Stimulated activated CD8-positive, alpha-beta memory T cell treated with anti-CD3 and anti-CD28 coated beads, Interleukin-12 subunit alpha, Interleukin-12 subunit beta, amount 100 ng/mL, for 4 hours (primary cell): Measurements from ENCODE around the gene OCA2.
"Not testable (repeated sequence)": the region's sequence is repeated elsewhere in the genome, so short reads cannot be mapped to it uniquely, and the experiment has no call there.

Source experiments
- DNase-seq: peaks from one replicate; pipeline ENCODE4 v3.0.0-alpha.2; 2020; ENCODE audit warnings: low read depth

The OCA2 gene

DNA sequence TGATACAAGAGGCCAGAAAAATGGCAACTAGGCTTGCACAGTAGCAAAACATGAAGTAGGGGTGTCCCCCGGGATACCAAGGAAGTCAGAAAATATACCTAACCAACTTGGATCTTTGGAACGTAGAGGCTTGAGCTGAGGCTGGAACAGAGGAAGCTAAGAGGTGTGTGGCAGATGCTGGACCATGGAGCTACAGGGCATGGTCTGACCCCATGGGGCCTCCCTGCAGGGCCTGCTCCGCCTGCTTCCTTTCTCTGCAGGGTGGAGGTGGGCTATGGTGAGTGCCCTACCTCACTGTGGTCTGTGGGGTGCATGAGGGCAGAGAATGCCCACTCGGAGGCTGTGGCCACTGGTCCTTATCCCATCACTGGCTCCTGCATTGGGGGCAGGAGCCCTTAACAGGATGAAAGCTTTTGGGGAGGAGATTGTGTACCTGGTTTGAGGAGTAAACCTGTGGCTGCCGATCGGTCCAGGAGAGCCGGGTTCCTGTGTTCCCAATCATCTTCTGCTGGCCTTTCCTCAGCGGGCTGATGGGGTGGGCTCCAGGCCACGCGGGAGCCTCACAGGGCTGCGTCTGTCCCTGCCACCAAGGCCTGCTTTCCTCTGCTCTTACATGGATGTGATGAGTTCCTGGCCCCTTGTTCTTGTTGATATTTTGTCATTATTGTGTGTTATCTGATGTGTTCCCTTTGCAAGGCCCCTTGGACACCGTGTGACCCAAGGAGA is 96.8 kb downstream of the OCA2 start:
- no peak for DNase-seq

DNA sequence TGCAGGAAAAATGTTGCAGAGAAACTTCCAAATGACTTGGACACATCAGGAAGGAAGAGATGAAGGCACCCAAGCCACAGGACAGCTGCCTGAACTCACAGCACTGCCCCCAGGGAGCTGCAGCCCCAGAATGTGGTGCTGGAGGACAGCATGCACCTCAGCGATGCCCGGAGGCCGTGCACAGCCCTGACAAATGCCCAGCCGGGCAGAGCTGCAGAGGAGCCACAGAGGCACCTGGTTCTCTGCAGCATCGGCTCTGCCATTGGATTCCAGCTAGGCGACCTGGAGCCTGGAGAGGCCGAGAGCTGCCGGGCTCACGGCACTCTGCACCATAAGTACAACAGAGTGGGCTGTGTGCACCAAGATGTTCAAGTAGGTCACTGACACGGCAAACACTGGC is 97.5 kb downstream of the OCA2 start:
- DNase-seq = no peak

DNA sequence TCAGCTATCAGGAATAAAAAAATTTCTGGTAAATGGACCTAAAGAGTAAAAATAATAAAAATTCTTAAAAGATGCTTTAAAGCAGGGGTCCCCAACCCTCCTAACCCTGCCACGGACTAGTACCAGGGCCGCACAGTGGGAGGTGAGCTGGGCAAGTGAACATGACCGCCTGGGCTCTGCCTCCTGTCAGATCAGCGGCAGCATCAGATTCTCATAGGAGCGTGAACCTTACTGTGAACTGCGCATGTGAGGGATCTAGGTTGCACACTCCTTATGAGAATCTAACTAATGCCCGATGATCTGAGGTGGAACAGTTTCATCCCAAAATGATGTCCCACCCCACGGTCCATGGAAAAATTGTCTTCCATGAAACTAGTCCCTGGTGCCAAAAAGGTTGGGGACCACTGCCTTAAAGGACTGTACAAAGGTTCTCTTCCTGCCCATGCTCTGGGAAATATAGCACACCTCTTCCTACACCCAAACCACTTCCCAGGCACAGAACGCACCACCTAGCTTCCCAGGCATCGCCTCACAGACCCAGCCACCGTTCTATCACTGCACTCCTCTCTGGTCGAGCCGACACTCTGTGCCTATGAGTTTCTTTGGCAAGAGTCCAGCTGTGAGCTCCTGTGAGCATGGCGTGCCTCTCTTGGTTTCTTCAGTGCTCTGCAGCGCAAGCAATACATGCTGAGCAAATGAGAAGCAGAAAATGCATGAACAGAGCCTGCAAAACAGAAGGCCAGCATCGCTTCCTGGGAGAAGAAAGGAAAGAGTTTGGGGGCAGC is 104.9 kb downstream of the OCA2 start:
- DNase-seq = no peak

DNA sequence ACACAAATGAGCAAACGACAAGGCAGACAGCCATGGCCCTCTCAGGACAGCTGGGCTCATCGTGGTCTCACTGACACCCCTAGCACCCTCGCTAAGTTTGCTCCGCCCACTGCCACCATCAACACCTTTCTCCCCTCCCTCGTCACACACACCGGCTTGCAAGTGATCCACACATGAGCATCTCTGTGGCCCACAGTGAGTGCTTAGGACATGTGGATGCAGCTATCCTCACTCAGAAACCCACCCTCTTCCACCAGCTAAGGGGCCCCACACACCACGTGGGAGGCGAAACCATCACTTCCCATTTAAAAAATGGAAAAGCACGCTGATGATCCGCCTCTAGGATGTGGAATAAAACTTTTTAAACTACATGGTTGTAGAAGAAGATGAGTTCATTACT is 105.6 kb downstream of the OCA2 start:
- no peak for DNase-seq

DNA sequence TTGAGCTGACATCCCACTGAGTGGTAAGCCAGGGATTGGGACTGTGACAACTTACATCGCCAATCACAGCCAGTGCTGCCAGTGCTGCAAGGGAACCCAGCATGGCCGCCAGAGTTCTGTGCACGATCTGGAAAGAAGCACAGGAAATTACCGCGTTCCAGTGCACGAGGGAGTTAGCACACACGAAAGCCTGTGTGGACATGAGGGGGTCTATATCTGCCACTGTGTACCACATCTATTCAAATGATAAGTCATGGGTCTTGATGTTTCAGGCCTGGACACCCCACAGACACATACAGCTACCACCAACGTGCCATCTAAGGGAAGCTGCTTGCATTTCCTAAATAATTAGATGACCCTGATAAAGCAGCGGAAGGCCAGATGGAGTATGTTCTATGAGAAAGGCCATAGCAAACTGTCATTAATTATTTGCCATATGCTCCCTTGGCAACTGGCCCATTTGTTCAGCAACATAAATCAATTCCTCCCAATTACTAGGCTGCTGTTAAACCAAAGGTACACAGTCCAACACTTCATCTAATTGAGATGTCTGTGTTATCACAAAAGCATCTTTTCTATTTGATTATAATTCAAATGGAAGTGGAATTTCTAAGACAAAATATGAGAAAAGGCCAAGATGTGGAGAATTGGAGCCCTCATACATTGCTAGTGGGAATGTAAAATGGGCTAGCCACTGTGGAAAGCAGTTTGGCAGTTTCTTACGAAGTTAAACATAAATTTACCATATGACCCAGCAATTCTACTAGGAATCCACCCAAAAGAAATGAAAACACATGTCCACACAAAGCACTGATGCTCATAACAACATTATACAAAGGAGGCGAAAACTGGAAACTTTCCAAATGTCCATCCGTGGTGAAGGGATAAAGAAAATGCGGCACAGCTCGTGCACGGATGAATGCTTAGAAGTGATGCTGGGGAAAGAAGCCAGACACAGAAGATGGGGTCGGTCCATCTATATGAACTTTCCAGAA is 108.3 kb downstream of the OCA2 start:
- no peak for DNase-seq

DNA sequence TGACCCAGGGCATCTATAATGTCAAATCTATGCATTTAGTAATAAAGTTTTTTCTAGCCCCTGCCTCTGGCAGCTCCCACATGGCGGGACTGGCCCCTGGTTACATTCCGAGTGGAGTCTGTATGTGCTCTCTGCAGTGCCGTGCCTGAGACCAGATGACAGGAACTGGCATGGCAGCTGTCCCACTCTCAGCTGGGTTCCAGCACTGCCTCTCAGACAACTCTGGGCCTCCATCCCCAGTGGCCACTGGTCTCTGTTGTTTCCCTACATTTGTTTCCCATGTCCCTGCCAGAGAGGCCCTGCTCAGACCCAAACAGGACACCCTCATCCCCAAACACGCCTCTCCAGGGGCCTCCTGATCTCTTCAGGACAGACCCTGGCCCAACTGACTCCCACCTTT is 109.3 kb downstream of the OCA2 start:
- DNase-seq = no peak

DNA sequence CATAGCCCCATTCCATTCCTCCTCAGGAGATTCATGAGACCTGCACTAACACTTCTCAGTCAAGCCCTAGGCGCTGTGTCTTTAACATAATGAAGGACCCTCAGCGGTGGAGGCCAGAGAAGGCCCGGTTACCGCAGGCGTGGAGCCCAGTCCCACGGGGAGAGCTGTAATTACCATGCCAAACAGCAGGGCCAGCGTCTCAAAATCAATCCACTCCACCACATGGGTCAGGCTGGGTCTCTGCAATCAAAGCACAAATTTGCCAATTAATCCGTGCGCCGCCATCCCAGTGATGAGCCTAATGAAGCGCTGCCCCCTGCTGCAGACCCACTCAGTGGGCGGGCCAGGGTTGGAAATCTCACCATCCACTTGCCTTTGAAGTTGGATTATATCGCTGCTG is 109.7 kb downstream of the OCA2 start:
- DNase-seq = no peak

DNA sequence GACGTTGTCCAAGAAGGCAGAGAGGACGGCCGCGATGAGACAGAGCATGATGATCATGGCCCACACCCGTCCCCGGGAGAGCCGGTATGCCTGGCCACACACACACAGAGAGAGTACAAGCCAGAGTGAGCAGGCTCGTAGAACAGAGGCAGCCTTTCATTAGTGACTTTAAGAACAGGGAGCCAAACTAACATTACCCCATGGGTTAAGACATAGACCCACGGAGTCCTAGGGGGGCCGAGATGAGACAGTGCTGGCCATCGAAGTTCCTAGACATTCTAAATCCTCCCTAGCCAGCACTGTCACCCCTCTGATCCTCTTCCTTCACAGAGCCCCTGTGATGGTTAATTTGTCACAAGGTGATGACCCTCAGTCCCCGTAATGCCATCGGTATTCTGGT is 114.0 kb downstream of the OCA2 start:
- no peak for DNase-seq

DNA sequence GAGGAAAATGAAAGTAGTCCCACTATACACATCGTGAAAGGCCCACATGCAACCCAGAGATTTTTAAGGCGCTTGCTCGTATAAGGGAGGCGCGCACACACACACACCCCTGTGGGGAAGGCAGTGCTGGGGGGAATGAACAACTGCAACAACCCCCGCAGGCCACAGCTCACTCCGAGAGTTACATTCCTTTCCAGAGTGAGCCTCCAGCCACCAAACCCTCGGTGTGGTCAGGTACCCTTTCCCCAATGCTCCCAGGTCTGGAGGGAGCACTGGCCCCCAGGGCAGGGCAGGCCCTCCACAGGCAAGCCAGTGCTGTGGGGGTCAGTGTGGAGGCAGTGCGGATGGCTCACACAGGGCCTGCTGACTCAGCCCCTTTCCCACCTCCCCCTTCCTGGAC is 115.6 kb downstream of the OCA2 start:
- no peak for DNase-seq

DNA sequence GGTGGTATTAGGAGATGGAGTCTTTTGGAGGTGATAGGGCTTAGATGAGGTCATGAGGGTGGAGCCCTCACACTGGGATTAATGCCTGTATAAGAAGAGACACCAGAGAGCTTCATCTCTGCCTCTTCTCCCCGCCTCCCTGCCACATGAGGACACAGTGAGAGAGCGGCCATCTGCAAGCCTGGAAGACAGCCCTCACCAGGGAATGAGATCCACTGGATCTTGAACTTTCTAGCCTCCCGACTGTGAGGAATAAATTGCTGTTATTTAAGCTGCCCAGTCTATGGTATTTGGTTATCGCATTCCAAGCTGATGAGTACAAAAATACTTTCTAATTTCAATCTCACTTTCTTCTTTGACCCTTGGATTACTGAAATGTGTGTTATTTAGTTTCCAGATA is 121.4 kb downstream of the OCA2 start:
- no peak for DNase-seq

DNA sequence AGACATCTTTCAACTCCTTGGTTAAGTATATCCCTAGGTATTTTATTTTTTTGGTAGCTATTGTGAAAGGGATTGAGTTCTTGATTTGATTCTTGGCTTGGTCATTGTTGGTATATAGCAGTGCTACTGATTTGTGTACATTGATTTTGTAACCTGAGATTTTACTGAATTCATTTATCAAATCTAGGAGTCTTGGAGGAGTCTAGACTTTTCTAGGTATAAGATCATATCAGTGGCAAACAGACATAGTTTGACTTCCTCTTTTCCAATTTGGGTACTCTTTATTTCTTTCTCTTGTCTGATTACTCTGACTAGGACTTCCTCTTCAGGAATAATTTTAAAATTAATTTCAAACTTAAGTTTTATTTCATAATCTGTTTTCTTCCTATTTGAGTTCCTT is 125.2 kb downstream of the OCA2 start:
- no peak for DNase-seq

DNA sequence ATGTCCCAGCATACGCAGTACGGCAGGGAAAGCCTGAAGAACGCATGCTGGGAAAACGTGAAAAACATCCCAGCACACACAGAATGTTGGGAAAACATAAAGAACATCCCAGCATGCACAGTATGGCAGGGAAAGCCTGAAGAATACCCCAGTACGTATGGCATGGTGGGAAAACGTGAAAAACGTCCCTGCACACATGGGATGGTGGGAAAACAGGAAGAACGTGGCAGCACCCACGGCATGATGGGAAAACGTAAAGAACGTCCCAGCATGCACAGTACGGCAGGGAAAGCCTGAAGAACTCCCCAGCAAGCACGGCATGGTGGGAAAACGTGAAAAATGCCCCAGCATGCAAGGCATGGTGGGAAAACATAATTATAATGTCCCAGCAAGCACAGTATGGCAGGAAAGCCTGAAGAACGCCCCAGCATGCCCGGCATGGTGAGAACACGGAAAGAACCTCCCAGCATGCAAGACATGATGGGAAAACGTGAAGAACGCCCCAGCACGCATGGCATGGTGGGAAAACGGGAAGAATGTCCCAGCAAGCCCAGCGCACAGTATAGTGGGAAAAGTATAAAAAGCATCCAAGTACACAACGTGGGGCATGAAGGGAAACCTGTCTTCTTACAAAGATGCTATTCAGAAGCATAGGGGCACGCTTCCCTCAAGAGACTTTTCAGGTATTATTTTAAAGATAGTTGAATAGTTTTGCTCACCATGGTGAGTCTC is 128.3 kb downstream of the OCA2 start:
- no peak for DNase-seq

DNA sequence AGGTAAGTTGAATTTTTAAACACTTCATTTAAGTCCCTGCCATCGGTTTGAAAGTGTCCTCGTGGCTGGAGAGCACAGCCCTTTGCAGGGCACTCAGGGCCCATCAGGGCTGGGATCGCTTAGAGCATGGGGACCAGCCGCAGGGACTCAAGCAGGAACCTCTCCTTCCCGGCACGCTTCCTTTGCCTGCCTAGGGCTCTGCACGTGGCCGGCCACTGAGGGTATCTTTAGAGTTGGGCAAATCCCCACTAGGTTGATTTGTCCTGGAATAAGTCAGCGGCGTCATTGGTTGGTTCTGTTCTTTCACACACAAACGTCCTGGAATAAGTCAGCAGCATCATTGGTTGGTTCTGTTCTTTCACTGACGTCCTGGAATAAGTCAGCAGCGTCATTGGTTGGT is 131.6 kb downstream of the OCA2 start:
- DNase-seq = no peak

DNA sequence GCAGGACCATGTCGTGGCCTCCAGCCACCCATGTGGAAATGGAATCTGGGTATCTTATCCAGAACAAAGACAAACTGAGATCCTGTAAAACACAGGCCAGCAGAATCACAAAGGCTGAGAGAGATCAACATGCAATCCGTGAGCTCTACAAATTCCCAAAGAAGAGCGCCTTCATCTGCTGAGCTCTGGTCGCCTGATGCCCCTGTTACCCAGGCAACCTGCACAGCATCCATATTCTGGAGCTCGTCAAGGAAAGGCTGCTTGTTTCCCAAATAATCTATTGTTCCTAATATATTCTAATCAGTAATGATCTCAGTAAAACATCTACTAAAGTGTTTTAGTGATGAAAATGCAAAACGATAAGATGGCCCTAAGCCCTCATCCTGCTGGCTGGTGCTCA is 133.6 kb downstream of the OCA2 start:
- DNase-seq = no peak

DNA sequence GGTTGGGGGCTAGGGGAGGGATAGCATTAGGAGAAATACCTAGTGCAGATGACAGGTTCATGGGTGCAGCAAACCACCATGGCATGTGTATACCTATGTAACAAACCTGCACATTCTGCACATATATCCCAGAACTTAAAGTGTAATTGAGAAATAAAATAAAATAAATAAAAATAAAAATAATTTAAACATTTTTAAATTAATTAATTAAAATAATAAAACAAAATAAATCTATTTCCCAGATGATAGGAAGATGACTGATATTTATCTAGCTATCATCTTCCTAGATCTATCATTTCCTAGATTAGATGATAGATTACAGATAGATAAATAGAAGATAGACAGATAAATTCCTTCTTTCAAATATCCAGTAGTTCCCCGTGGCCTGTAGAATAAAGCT is 137.3 kb downstream of the OCA2 start:
- DNase-seq = no peak

DNA sequence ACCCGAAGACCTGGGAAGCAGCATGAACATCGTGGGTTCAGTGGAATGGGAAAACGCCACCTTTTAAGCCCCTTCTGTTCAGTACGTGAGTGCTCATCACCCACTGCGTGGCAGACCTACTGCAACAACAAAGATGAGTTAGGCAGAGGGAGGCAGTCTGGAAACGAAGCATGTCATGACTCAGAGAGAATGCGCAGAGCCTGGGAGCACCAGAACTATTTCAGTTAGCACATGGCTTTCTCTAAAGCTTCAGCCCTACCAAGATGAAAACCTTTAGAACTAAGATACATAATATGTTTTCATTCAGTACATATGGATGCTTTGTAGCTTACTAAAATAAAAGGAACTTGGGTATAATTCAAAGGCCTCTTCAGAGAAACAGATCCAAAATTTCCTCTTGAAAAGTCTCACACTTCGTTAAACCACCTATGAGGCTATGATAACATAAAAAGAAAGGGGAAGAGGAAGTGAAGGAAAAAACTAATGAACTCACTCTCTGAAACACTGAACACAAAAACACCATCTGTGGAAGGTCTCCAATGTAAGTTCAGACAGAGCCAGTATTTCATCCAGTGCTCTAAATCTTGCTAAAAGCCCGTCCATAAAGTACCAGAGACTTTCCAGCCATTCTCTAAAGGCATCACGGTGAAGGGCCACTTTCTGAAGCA is 140.1 kb downstream of the OCA2 start:
- DNase-seq = no peak

DNA sequence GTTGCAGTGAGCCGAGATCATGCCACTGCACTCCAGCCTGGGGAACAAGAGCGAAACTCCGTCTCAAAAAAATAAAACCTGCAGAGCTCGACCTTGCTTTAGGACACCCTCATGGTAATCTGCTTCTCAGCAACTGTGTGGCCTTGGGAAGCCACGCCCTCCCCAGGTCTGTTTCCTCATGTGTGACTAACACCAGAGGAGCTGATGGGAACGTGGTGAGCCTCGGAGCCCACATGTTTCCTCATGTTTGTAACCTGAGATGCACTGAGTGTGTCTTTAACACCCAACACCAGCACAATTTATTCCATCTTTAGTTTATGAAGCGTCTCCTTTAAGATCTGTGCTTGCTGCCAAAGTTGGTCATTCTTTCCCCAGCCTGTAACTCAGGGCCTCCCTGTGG is 142.8 kb downstream of the OCA2 start:
- no peak for DNase-seq

DNA sequence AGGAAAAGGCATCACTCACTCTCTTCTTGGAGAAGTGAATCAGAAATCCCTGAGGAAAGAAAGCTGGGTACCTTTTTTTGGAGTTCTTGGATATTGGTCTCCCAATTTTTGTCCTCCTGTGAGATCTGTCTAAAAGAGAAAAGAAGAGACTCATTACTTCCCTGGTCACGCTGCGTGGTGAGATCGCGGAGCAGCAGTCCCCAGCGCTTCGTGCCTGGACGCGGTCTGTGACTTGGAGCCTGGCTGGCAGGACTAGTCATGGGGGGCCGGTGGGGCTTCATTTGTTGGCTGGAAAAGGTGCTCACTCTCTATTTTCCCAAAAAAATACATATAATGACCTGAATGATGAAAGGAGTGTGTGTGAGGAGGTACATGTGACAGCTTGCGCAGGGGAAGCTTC is 144.0 kb downstream of the OCA2 start:
- DNase-seq = no peak

DNA sequence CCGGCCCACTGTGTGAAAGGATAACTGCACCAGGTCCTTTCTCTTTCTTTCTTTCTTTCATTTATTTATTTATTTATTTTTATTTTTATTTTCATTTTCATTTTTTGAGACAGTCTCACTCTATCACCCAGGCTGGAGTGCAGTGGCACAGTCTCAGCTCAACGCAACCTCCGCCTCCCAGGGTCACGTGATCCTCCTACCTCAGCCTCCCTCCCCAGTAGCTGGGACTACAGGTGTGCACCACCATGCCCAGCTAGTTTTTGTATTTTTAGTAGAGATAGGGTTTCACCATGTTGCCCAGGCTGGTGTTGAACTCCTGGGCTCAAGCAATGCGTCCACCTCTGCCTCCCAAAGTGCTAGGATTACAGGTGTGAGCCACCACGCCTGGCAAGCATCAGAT is 146.5 kb downstream of the OCA2 start:
- DNase-seq = not testable (repeated sequence)

DNA sequence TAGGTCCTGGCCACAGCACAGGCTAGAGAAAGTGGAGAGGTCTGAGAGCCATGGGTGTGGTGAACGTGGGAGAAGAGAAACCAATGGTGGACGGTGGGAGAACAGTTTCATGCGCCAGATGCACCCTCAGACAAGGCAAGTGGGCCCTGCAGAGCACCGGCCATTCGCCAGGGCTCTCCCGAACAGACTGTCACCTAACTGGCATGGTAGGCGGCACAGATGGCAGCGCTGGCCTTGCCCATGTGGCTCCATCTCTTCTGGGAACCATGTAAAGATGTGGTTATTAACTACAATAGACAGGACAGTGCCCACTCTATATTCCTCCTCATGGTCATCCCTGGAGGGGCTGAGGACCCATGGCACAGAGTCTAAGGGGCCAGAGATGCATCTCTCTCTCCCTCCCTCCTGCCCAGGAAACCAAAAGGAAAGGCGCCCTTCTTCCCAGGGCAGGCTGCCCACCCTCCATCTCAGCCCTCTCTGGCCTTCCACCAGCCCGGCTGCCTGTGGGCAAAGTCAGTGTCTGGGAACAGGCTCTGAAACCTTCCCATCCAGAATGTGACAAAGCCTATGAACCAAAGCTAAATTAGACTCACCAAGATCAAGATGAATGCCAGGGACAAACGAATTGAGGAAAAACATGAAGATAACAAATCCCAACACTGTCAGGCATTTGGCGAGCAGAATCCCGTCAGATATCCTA is 147.8 kb downstream of the OCA2 start:
- DNase-seq = no peak

DNA sequence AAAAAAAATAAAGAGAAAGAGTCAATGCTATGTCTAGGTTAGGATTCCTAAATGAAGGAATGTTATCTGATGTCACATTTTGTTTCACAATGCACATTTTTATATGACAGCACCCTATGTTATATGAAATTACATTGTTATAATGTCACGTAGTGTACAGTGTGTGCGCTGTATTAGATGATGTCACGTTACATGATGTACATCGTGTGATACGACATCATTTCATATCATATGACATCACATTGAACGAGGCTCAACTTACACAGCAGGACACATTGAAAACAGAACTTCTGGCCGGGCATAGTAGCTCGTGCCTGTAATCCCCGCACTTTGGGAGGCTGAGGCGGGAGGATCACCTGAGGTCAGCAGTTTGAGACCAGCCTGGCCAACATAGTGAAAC is 150.0 kb downstream of the OCA2 start:
- DNase-seq = no peak
